ENCODE results near the gene PPP6R2.

Gene PPP6R2

DNA sequence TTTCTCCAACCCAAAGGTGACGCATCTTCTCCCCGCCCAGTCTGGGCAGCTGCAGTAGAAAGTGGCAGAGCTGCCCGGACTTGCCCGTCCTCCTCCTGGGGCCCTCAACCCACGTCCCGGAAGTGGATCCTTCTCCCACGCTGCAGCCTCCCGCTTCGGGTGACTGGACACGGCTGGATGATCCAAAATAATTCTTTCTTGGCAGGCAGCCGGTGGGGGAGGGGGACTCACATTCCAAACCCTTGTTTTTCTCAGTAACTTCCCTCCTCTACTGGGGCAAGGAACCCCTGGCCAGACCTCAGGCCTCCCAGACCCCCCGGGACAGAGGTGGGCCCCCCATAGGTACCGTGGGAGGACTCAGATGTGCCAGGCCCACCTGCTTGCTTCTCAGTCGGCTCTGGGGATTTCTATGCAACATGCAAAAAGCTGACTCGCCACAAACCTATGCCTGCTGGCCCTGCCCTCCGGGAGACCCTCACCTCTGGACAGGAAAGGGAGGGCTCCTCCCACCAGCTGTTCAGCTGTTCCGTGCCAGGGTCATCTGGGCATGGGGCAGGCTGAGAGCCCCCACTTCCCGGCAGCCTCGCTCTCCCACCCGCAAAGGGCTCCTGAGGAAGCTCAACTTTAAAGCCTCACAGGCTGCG is 37.1 kb upstream of the PPP6R2 start:
- no peak for FAIRE-seq

DNA sequence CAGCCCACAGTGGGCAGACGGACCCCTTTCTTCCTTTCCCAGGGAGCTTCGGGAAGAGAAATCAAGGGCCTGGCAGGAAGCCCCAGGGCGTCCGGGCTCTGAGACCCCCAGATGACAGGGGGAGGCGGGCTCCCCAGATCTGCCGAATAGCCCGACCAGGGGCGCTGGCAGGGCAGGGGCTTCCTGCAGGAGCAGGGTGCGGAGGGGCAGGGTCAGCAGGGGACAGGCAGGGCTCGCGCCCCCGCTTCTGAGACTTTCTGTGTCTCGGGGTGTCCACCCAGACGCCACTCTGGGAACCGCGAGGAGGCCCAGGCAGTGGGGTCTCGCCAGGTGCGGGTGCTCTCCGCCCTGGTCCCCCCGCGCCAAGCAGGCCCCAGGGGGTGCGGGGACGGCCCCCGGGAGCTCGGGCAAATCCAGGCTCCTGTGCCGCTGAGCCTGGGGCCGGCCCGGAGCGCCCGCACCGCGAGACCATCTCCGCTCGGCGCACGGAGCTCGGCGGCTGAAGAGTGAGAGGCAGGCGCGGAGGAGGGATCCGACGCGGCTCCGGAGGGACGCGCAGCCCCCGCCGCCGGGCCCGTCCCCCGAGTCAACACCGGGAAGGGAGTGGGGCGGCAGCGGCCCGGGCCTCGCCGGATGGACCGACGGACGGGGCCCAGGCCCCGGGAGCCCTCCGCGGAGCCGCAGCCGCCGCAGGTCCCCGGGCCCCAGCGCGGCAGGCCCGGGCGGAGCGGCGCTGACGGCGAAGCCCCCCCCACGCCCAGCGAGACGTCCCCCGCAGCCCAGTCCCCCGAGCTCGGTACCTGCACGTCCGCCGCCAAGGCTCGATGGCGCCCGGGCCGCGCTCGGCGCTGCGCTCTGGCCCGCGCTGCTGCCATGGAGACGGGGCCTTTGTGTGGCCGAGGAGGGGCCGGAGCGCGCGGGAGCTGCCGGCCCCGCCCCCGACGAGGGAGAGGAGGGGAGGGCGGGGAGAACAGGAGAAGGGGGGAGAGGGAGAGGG is 36.1 kb upstream of the PPP6R2 start, which contains the start of gene PLXNB2:
TSS of gene PLXNB2 (minus strand) at position 894 of the 997 bp plus-strand sequence. CDS start 17,062 bp downstream, outside the sequence.
- no peak for FAIRE-seq

DNA sequence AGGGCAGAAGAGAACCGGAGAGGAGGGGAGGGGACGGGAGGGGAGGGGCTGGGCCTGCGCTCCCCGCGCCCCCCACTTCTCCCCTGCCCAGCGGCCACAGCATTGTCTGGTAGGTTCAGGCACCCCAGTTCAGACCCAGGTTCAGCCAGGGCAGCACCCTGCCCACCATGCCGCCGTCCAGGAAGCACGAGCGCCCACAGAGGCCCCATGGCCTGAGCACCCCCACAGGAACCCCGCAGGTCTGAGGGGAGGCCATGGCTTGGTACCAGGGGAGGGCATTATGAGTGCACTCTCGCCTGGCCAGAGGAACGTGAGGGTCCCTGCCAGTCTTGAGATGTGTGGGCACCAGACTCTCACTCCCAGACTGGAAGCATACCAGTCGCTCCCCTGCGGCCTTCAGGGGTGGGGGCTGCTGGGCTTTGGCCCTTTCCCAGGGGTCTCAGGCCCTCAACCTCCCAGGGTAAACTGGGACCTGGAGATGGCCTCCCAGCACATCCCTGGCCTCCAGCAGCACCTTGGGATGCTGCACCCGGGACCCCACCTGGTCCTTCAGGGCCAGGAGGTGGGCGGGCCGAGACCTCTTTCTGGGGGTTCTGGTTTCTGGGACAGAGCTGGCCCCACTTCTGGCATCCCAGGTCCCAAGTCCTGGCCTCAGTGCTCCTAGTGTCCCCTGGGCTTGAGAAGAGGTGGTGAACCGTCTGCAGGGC is 35.1 kb upstream of the PPP6R2 start:
- no peak for FAIRE-seq

DNA sequence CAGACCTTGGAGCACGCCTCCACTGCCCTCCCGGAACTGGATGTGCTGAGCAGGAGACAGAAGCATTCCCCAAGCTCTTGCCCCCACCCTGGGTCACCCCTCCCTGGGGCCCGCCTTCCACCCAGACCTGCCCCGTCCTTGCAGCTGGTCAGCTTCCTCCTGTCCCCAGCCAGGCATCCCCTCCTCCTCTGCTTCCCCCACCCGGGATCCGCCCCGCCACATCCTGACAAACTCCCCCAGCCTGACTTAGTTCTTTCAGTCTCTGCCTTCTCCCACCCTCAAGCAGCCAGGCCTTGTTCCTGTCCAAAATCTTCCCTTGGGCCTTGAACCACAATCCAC is 34.6 kb upstream of the PPP6R2 start:
- peak; percentile 81 for FAIRE-seq

DNA sequence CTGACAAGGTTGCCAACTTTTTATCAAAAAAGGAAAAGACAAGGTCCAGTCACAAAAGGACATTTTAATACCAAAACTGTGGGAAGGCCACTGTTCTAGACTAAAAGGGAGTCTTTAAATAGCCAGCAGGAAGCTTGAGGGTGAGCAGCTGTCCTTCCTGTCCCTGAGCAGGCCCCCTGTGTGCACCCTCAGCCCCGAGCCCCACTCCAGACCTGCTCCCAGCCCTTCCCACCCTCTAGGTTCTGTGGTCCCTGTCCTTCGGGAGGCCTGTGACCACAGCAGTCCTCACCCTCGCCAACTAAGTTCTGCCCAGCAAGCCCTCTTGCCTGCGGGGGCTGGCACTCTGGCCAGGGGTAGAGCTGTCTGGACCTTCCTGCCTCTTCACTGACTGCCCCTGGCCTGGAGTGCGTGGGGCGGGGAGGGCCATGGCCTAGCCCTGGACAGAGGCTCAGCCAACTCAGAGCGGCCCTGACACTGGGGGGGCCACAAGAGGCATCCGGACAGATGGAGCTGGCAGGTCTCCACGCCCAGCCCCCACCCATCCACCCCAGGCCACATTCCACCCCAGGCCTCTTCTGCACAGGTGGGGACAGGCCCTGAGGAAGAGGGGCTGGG is 34.0 kb upstream of the PPP6R2 start:
- FAIRE-seq: no peak

DNA sequence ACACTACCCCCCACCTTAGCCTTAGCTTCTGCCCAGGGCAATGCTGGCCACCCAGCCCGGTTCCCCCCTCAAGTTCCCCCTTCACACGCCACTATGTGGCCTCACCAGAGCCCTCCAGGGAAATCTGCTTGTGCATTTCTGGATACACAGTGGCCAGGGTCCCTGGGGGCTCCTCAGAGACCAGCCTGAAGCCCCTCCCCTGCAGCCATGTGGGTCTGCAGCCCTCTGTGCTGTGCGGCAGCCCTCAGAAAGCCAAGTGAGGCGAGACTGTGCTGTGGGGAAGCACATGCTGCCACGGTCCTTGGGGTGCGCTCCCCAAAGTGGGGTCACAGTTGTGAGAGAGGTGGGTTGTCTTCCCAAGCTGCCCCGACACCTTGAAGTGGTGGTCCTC is 33.5 kb upstream of the PPP6R2 start:
- no peak for FAIRE-seq

DNA sequence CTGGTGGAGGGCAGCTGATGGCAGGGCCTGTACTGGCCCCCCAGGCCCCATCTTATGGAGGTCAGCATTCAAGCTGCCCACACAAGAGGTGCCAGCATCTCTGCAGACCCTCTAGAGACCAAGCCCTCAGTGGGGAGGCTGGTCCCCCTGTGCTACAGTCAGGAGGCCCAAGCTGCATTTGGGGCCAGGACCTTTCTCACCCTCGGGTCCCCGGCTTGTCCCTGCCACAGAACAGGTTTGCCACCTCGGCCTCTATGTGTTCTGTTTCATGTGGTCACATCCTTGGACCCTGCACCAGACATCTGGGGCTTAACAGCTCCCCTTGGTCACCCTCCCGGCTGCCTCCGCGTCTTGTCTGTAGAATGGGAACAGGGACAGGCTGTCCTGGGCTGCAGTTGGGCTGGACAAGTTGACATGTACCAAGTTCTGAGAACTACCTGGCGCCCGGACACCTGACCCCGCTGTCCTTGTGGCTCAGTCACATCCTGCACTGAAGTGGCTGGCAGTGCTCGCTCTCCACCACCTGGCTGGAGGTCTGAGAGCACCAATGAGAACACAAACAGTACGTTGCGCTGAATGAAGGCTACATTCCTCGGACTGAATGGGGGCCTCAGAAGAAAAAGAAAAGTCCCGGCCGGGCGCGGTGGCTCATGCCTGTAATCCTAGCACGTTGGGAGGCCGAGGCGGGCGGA is 33.0 kb upstream of the PPP6R2 start:
- peak; percentile 68 for FAIRE-seq

DNA sequence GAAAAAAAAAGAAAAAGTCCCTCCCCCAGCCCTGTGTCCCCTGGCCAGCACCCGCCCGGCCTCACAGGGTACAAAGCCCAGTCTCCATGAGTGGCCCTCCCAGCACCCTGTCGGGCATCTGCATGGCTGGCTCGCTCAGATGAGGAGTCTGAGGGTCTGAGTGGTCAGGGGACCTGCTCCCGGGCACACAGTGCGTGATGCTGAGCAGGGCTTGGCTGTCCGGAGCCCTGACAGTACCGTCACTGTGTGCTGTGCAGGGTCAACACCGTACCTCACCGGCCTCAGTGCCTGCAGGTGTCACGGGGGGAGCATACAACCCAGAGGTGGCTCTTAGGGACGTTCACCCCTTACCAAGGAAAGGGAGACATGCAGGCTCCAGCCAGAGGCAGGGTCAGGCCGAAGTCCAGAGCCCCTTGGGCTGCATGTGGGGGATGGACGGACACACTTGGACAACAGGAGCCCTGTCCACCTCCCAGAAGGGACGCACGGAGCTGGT is 32.1 kb upstream of the PPP6R2 start:
- FAIRE-seq: no peak

DNA sequence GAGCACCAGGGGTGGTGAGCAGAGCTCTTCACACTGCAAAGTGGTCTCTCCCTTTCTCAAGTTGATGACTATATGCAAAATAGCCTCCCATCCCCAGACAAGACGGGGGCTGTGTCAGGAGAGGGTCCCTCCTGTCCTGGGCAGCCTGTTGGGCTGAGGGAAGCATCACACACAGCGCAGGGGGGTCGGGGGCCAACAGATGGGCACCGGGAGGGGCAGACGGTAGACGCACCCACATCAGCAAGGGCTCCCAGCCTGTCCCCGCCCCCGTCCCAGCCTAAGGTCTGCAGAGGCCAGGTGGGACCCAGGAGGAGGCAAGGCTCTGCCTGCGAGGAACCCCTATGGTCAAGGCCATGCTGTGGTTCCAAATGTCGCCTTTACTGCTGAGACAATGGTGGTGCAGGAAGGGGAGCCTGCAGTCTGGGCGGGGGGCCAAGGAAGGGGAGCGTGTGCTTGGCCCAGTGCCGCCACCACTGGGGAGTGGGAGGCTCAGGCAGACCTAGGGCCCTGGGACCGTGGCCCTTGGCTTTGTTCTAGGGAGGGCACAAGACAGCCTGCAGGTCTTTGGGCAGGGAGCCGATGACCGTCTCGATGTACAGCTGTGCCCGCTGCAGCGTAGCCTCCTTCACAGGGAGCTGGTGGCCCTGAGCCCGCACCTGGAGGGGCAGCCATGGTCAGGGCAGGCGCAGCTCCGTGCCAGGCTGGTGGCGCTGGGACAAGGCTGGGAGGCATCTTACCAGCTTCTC is 31.3 kb upstream of the PPP6R2 start:
- FAIRE-seq: no peak

DNA sequence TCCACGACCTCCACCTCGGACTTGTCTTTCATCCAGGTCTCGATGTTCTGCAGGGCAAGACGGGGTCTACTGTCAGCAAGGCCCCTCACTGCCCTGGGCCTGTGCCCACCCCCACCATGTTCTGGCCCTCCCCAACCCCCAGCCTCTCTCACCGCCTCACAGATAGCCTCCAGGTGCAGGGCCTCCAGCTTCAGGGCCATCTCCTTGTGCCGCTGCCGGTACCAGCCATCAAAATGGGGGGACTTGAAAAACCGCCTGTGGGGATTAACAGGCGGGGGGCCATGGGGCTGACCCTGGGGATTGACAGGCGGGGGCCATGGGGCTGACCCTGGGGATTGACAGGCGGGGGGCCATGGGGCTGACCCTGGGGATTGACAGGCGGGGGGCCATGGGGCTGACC is 30.8 kb upstream of the PPP6R2 start:
- no peak for FAIRE-seq

DNA sequence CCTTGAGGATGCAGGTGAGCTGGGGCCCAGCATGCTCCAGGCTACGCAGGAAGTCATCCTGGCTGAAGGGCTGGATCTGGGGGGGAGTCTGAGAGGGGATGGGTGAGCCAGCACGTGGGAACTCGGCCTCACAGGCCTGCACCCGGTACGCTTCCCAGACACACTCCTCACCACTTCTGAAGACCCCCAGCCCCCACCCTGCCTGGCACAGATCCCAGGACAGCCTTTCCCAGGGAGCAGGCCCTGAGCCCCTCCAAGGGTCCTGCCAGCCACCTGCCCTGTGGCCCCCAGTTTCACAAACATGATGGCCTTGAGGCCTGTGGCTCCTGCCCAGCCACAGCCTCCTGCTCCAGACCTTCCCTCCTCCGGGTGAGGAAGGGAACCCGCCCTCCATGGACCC is 30.1 kb upstream of the PPP6R2 start:
- no peak for FAIRE-seq

DNA sequence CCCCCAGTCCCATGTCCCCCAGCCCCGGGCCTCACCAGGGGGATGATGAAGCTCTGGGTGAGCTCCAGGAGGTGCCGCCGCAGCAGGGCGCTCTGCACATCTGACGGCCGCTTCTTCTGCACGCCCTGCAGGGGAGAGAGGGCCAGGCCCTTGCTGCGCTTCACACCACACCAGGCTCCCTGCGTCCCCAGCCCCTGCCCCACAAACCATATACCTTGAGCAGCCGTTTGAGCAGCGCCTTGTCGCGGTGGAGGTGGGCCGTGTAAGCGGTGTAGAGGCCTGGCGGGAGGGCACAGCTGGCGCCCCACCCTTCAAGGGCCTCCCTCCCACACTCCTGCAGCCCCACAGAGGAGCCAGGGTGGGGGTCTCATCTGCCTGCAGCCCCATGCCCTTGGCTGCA is 29.5 kb upstream of the PPP6R2 start:
- no peak for FAIRE-seq

DNA sequence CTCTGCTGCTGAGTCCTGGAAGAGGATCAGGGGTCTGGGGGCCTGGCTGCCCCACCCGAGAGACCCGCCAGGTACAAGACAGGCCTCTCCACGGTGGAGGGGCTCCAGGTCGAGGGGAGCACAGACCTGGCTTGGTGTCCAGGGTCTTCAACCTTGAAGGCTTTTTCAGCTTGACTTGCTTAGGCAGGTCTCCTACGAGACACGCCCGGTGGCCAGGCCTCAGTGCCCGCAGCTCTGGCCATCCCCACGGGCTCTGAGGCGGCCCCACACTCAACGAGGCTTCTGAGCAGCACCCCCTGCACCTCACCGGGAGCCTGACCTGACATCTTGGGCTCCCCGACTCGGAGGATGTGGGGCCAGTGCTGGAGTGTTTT is 29.1 kb upstream of the PPP6R2 start:
- FAIRE-seq: no peak

DNA sequence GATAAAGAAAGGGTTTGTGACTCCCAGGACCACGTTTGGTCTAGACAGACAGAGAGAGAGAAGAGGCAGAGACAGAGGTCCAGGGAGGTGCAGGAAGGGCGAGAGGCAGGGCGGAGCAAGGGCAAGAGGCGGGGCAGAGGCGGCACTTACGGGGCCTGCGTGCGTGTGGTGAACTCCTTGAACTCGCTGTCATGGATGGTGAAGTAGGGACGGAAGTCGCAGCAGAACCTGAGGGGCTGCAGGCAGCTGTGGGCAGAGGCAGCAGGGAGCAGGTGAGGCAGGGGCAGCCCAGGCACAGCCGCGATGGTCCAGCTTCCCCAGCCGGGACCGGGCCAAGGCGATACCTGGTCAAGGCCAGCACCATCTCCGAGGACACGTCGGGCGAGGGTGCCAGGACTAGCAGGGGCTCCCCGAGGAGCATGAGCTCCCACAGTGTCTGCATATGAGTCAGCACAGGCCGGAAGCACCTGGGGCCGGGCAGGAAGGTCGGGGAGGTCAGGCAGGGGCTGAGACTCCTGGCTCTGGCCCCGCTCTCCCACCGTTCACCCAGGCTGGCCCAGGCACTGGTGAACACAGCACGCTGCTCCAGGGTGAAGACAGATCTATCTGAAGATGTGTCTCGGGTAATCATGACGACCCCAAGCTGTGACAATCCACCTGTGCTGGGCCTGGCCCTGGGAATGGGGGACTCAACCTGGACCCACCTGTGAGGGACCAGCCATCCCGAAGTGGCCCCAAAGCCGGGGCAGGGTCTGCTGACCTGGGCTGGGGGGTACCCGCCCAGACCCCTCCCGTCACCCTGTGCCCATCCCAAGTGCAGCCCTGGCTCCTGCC is 28.5 kb upstream of the PPP6R2 start:
- FAIRE-seq: peak; percentile 55

DNA sequence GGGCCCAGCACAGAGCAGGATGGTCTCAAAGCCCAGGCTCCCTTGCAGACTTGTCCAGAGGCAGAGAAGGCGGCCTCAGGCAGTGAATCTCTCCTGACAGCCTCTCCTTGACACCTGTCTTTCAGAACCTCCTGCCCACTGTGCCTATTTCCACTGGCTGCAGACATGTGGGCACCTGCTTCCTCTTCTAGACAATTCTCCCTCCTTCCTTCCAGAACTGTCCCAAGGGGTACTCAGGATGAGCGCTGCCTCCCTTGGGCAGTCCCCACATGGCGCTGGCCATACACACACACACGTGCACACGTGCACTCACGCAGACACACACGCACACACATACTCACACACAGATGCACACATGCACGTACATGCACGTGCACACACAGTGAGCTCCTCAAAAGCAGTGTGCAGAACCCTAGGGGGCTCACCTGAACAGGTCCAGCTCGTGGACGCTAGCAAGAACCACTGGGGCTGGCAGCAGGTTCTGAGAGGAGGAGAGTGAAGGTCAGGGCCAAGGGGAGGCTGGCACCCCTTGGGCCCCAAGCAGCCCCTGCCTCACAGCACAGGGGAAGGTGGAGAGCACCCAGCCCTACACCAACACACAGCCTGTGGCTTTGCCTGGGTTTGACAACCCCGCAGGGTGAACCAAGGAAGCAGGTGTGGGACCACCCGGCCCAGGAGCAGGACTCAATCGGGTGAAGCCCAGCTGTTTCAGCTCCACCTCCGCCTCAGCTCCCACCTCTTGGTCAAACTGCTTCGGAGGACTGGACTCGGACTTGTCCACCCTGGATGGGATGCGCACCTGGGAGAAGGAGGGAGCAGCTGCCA is 27.6 kb upstream of the PPP6R2 start:
- no peak for FAIRE-seq

DNA sequence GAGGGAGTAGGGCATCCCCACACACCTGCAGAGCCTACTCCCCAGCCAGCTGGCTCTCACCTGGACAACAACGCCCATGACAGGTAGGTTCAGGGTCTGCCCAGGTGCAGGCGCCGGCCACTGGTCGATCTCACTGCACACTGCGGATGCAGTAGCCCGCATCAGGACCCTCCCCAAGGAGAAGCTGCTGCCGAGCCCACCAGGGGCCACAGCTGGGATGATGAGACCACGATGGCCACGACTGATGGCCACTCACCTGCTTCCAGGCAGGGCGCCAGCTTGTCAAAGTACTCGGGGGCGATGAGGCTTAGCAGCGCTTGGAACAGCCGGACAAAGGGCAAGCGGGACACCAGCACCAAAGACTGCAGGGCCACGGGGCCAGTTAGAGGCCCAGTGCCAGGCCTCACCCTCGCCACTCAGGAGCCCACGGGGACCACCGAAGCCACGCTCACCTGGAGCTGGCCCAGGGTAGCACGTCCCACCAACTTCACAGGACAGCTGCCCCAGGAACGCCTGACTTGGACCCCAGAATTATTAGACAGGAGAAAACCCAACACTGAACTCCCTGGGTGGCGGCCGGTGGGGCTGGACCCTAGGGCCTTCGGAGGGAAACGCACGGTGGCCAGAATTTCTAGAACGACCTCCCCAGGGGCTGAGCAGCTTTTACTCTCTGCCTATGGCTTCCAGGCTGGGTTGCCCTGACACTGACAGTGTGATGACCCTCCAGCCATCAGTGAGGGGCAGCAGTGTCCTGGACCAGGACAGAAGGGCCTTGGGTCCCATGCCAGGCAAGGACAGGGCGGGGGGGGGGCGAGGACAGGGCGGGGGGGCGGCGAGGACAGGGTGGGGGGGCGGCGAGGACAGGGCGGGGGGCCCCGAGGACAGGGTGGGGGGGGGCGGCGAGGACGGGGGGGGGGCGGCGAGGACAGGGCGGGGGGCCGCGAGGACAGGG is 26.7 kb upstream of the PPP6R2 start:
- FAIRE-seq: no peak

DNA sequence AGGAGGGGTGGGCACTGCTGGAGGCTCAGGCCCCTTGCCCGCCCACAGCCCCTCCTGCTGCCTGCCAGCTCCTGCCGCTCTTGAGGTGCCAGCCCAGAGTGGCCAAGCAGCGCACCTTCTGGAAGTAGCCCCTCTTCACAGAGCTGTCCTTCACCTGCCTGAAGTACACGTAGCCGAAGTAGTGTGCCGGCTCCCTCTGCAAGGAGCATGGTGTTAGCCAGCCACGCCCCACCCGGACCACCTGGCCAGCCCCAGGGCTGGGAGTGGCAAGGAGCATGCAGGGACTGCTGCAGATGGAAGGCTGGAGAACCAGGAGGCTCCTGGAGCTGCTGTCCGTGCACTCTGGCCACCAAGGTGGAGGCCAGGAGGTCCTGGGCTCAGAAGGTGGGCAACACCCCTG is 25.9 kb upstream of the PPP6R2 start:
- no peak for FAIRE-seq

DNA sequence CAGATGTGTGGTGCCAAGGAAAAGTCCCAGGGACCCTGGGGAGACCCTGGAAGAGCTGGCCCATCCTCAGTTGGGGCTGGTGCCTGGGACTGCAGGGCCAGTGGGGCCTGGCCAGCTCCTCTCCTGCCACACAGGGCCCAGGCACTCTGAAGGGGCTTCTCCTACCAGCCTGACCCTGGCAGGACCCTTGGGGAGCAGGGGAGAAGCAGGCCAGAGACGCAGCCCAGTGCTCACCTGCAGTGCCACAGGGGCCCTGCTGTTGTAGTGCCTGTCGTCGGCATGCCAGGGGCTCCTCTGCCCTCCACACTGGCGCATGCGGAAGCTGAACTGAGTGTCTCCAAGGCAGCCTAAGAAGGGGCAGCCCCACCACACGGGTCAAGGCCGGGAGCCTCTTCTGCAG is 25.5 kb upstream of the PPP6R2 start:
- FAIRE-seq: no peak

DNA sequence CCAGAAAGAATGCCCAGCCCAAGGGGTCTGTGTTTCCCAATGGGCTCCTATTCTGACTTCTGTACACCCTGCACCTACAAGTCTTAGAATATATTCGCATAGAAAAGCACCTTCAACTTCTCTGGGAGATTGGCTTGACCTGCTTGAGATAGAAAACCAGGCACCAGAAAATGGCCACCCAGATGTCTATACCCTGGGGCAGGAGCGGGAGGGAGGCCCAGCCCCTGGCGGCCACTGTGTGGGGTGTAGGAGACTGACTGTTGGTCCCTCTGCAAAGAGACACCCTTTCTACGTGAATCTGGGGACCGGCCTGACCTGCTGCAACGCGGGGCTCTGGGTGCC is 24.8 kb upstream of the PPP6R2 start:
- no peak for FAIRE-seq
